ENCODE measurements around the gene IQCF6.

The IQCF6 gene

DNA sequence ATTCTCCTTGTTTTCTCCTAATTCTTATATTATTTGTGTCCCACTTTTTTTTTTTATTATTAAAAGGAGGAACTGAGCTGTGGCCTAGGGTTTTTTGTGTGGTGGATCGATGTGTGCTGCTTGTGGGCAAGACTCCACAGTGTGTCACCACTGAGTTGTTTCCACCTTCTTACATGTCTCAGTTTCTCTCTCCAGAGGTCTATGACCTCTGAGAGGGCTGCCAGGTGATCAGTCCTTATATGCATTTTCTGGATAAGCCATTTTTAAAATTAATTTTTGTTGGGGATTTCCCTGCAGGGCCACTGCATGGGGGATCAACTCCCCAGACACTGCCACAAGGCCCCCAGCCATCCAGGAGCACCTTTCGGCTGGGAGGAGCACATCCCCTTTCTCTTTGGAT, 27.8 kb downstream of the IQCF6 start:
- Histone ChIP-seq H3K27me3 (ENCODE audit: control insufficient read depth, low read length) (peaks cover 5% of the 10 kb centered on the region; the same call in 1 of the 2 replicates), H4K20me1 (ENCODE audit: control insufficient read depth, insufficient read depth, low read depth, low read length) (no peaks in the 10 kb centered on the region), H3F3A (ENCODE audit: control insufficient read depth, insufficient read depth) (no peaks in the 10 kb centered on the region), H3K36me3 (ENCODE audit: control insufficient read depth, low read length) (no peaks in the 10 kb centered on the region), H3K4me2 (ENCODE audit: low read length) (no peak overlapping the region), H3K79me2 (ENCODE audit: control insufficient read depth, low read length) (no peaks in the 10 kb centered on the region), H3K4me1 (ENCODE audit: control insufficient read depth, low read length) (no peaks in the 10 kb centered on the region), H3K9me3 (ENCODE audit: control insufficient read depth, insufficient read depth, low read length) (no peaks in the 10 kb centered on the region; the same call in 1 of the 2 replicates), H3K27ac (ENCODE audit: low read depth, low read length) (no peak overlapping the region), H3K4me3 (ENCODE audit: low read length) (no peak overlapping the region), H3K9me2 (replicated peaks; ENCODE audit: control insufficient read depth, low read length) (no peaks in the 10 kb centered on the region)
- TF ChIP-seq, protein P1, sequence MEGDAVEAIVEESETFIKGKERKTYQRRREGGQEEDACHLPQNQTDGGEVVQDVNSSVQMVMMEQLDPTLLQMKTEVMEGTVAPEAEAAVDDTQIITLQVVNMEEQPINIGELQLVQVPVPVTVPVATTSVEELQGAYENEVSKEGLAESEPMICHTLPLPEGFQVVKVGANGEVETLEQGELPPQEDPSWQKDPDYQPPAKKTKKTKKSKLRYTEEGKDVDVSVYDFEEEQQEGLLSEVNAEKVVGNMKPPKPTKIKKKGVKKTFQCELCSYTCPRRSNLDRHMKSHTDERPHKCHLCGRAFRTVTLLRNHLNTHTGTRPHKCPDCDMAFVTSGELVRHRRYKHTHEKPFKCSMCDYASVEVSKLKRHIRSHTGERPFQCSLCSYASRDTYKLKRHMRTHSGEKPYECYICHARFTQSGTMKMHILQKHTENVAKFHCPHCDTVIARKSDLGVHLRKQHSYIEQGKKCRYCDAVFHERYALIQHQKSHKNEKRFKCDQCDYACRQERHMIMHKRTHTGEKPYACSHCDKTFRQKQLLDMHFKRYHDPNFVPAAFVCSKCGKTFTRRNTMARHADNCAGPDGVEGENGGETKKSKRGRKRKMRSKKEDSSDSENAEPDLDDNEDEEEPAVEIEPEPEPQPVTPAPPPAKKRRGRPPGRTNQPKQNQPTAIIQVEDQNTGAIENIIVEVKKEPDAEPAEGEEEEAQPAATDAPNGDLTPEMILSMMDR (IDR thresholded peaks at IDR 0.05; ENCODE audit: low read depth, low read length, poor library complexity, severe bottlenecking) = no peak
- no peak for TF ChIP-seq EZH2phosphoT487 (IDR thresholded peaks at IDR 0.05; ENCODE audit: borderline replicate concordance, low read length)

DNA sequence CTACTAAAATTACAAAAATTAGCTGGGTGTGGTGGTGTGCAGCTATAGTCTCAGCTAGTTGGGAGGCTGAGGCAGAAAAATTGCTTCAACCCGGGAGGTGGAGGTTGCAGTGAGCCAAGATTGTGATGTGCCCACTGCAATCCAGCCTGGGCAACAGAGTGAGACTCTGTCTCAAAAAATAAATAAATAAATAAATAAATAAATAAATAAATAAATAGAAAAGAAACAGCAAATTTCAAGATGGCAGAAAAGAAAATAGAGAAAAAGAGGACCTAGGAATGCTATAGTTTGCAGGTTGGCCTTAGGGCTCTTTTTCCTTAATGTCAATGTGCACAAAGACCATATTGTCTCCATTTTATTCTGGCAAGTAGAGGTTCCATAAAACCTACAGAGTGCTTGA, 28.2 kb downstream of the IQCF6 start:
- H3K27ac ChIP-seq (ENCODE audit: low read depth, low read length) = no peak overlapping the region

DNA sequence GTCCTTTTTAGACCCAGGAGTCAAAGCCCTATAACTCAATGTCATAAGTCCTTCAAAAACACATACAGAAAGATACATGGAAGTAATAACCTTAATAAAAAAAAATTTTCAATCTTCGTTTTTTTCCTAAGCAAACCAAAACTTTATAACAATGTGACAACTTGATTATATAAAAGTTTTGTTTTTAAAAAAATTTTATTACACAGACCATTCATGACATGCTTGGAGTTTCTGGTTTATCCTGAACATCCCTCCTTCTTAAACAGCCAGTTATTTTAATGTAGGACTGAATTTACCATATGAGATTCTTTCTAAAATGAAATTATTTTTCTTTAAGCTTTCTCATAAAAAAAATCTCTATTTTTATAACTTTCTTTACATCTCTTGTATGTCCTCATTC, 30.7 kb downstream of the IQCF6 start:
- Histone ChIP-seq H3K9me3 (ENCODE audit: control insufficient read depth, insufficient read depth, low read length) (no peaks in the 10 kb centered on the region; the same call in 1 of the 2 replicates), H3K9me2 (replicated peaks; ENCODE audit: control insufficient read depth, low read length) (no peaks in the 10 kb centered on the region), H3K4me1 (ENCODE audit: control insufficient read depth, low read length) (no peaks in the 10 kb centered on the region), H3F3A (ENCODE audit: control insufficient read depth, insufficient read depth) (no peaks in the 10 kb centered on the region), H3K27ac (ENCODE audit: low read depth, low read length) (no peak overlapping the region), H3K4me2 (ENCODE audit: low read length) (no peak overlapping the region), H3K79me2 (ENCODE audit: control insufficient read depth, low read length) (no peaks in the 10 kb centered on the region), H3K36me3 (ENCODE audit: control insufficient read depth, low read length) (no peaks in the 10 kb centered on the region), H3K4me3 (ENCODE audit: low read length) (no peak overlapping the region), H3K27me3 (ENCODE audit: control insufficient read depth, low read length) (peaks cover 5% of the 10 kb centered on the region; the same call in 1 of the 2 replicates), H4K20me1 (ENCODE audit: control insufficient read depth, insufficient read depth, low read depth, low read length) (no peaks in the 10 kb centered on the region)
- TF ChIP-seq, protein P1 (IDR thresholded peaks at IDR 0.05; ENCODE audit: low read depth, low read length, poor library complexity, severe bottlenecking) = no peak
- no peak for TF ChIP-seq EZH2phosphoT487 (IDR thresholded peaks at IDR 0.05; ENCODE audit: borderline replicate concordance, low read length)

More for the DNA sequence above, 28.2 kb downstream of the IQCF6 start:
- peaks cover 5% of the 10 kb centered on the region; the same call in 1 of the 2 replicates for H3K27me3 ChIP-seq (ENCODE audit: control insufficient read depth, low read length)
- H3F3A ChIP-seq (ENCODE audit: control insufficient read depth, insufficient read depth) = no peaks in the 10 kb centered on the region
- H3K9me3 ChIP-seq (ENCODE audit: control insufficient read depth, insufficient read depth, low read length) = no peaks in the 10 kb centered on the region; the same call in 1 of the 2 replicates
- no peaks in the 10 kb centered on the region for H3K4me1 ChIP-seq (ENCODE audit: control insufficient read depth, low read length)
- no peak overlapping the region for H3K4me2 ChIP-seq (ENCODE audit: low read length)
- no peaks in the 10 kb centered on the region for H3K36me3 ChIP-seq (ENCODE audit: control insufficient read depth, low read length)
- H3K79me2 ChIP-seq (ENCODE audit: control insufficient read depth, low read length) = no peaks in the 10 kb centered on the region
- TF ChIP-seq, protein P1 (IDR thresholded peaks at IDR 0.05; ENCODE audit: low read depth, low read length, poor library complexity, severe bottlenecking) = no peak
- no peak for TF ChIP-seq EZH2phosphoT487 (IDR thresholded peaks at IDR 0.05; ENCODE audit: borderline replicate concordance, low read length)
- H3K4me3 ChIP-seq (ENCODE audit: low read length) = no peak overlapping the region
- H4K20me1 ChIP-seq (ENCODE audit: control insufficient read depth, insufficient read depth, low read depth, low read length) = no peaks in the 10 kb centered on the region
- H3K9me2 ChIP-seq (replicated peaks; ENCODE audit: control insufficient read depth, low read length) = no peaks in the 10 kb centered on the region

Measured in DOHH2 (cell line).